ENCODE results near the gene TFDP2.

The TFDP2 gene

DNA sequence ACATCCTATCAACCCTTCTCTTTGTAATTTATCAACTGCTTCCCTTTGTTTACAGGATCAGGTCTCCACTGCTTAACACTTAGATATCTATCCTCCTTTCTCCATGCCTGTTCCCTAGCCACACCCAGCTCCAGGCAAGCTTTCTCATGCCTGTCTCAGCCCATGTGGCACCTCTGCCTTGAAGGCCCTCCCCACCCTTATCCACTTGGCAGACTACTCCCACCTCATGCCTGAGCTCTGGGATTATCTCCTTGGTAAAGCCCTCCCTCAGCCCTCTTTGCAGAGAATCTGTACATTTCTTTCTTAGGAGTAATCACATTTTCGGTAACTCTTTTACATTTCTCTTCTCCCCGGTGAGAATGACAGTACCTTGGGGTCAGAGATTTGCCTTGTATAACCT, 176.9 kb downstream of the TFDP2 start:
- TF ChIP-seq ISL1 (CRISPR knock-in tag; IDR thresholded peaks at IDR 0.05) = no peak
- no peak for TF ChIP-seq ZNF70 (CRISPR knock-in tag; IDR thresholded peaks at IDR 0.05)
- TF ChIP-seq ZNF565 (CRISPR knock-in tag; conservative IDR thresholded peaks at IDR 0.05; ENCODE audit: low read depth) = no peak
- no peak for TF ChIP-seq ARNTL (CRISPR knock-in tag; IDR thresholded peaks at IDR 0.05; ENCODE audit: borderline replicate concordance, low read depth)
- no peak for TF ChIP-seq SNAI2 (CRISPR knock-in tag; IDR thresholded peaks at IDR 0.05)
- TF ChIP-seq, protein P1, sequence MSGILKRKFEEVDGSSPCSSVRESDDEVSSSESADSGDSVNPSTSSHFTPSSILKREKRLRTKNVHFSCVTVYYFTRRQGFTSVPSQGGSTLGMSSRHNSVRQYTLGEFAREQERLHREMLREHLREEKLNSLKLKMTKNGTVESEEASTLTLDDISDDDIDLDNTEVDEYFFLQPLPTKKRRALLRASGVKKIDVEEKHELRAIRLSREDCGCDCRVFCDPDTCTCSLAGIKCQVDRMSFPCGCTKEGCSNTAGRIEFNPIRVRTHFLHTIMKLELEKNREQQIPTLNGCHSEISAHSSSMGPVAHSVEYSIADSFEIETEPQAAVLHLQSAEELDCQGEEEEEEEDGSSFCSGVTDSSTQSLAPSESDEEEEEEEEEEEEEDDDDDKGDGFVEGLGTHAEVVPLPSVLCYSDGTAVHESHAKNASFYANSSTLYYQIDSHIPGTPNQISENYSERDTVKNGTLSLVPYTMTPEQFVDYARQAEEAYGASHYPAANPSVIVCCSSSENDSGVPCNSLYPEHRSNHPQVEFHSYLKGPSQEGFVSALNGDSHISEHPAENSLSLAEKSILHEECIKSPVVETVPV (CRISPR knock-in tag; IDR thresholded peaks at IDR 0.05) = no peak
- no peak for TF ChIP-seq GLIS3 (CRISPR knock-in tag; IDR thresholded peaks at IDR 0.05)
- no peak for TF ChIP-seq TOX (CRISPR knock-in tag; IDR thresholded peaks at IDR 0.05; ENCODE audit: borderline replicate concordance)
- TF ChIP-seq, protein P2, sequence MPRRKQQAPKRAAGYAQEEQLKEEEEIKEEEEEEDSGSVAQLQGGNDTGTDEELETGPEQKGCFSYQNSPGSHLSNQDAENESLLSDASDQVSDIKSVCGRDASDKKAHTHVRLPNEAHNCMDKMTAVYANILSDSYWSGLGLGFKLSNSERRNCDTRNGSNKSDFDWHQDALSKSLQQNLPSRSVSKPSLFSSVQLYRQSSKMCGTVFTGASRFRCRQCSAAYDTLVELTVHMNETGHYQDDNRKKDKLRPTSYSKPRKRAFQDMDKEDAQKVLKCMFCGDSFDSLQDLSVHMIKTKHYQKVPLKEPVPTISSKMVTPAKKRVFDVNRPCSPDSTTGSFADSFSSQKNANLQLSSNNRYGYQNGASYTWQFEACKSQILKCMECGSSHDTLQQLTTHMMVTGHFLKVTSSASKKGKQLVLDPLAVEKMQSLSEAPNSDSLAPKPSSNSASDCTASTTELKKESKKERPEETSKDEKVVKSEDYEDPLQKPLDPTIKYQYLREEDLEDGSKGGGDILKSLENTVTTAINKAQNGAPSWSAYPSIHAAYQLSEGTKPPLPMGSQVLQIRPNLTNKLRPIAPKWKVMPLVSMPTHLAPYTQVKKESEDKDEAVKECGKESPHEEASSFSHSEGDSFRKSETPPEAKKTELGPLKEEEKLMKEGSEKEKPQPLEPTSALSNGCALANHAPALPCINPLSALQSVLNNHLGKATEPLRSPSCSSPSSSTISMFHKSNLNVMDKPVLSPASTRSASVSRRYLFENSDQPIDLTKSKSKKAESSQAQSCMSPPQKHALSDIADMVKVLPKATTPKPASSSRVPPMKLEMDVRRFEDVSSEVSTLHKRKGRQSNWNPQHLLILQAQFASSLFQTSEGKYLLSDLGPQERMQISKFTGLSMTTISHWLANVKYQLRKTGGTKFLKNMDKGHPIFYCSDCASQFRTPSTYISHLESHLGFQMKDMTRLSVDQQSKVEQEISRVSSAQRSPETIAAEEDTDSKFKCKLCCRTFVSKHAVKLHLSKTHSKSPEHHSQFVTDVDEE (CRISPR knock-in tag; IDR thresholded peaks at IDR 0.05) = no peak
- no peak for TF ChIP-seq ZFP3 (CRISPR knock-in tag; IDR thresholded peaks at IDR 0.05)
- no peak for TF ChIP-seq TCF4 (CRISPR knock-in tag; IDR thresholded peaks at IDR 0.05; ENCODE audit: borderline replicate concordance)
- TF ChIP-seq ESRRG (CRISPR knock-in tag; IDR thresholded peaks at IDR 0.05) = no peak
- TF ChIP-seq CSDC2 (CRISPR knock-in tag; IDR thresholded peaks at IDR 0.05) = no peak
- TF ChIP-seq, protein P3, sequence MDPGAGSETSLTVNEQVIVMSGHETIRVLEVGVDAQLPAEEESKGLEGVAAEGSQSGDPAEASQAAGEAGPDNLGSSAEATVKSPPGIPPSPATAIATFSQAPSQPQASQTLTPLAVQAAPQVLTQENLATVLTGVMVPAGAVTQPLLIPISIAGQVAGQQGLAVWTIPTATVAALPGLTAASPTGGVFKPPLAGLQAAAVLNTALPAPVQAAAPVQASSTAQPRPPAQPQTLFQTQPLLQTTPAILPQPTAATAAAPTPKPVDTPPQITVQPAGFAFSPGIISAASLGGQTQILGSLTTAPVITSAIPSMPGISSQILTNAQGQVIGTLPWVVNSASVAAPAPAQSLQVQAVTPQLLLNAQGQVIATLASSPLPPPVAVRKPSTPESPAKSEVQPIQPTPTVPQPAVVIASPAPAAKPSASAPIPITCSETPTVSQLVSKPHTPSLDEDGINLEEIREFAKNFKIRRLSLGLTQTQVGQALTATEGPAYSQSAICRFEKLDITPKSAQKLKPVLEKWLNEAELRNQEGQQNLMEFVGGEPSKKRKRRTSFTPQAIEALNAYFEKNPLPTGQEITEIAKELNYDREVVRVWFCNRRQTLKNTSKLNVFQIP (CRISPR knock-in tag; IDR thresholded peaks at IDR 0.05; ENCODE audit: borderline replicate concordance, low read depth) = no peak
- TF ChIP-seq, protein P4, sequence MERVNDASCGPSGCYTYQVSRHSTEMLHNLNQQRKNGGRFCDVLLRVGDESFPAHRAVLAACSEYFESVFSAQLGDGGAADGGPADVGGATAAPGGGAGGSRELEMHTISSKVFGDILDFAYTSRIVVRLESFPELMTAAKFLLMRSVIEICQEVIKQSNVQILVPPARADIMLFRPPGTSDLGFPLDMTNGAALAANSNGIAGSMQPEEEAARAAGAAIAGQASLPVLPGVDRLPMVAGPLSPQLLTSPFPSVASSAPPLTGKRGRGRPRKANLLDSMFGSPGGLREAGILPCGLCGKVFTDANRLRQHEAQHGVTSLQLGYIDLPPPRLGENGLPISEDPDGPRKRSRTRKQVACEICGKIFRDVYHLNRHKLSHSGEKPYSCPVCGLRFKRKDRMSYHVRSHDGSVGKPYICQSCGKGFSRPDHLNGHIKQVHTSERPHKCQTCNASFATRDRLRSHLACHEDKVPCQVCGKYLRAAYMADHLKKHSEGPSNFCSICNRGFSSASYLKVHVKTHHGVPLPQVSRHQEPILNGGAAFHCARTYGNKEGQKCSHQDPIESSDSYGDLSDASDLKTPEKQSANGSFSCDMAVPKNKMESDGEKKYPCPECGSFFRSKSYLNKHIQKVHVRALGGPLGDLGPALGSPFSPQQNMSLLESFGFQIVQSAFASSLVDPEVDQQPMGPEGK (CRISPR knock-in tag; IDR thresholded peaks at IDR 0.05; ENCODE audit: borderline replicate concordance) = no peak
- TF ChIP-seq, protein P5, sequence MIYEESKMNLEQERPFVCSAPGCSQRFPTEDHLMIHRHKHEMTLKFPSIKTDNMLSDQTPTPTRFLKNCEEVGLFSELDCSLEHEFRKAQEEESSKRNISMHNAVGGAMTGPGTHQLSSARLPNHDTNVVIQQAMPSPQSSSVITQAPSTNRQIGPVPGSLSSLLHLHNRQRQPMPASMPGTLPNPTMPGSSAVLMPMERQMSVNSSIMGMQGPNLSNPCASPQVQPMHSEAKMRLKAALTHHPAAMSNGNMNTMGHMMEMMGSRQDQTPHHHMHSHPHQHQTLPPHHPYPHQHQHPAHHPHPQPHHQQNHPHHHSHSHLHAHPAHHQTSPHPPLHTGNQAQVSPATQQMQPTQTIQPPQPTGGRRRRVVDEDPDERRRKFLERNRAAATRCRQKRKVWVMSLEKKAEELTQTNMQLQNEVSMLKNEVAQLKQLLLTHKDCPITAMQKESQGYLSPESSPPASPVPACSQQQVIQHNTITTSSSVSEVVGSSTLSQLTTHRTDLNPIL (CRISPR knock-in tag; IDR thresholded peaks at IDR 0.05; ENCODE audit: low read depth) = no peak
- TF ChIP-seq PPARA (CRISPR knock-in tag; IDR thresholded peaks at IDR 0.05; ENCODE audit: borderline replicate concordance) = no peak
- no peak for ATAC-seq

DNA sequence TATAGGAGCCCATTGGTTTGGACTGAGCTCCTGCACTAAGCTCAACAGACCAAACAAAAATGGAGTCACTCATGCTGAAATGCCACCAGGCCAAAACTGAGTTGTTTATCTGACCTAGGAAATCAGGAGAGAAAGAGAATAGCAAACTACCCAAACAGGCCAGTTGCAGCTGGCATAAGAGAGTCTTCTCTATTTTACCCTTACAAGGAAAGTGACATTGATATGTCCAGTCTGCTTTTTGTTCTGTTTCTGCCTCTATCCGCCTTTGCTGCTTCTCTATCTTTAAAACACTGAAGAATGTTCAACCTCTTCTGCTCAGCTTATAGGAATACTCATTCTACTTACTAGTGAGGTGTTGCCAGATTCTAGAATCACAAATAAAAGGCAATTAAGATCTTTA, 177.8 kb downstream of the TFDP2 start:
- no peak for ATAC-seq
- TF ChIP-seq SNAI2 (CRISPR knock-in tag; IDR thresholded peaks at IDR 0.05) (no peak), OSR1 (CRISPR knock-in tag; IDR thresholded peaks at IDR 0.05) (no peak), GLIS3 (CRISPR knock-in tag; IDR thresholded peaks at IDR 0.05) (no peak), TCF4 (CRISPR knock-in tag; IDR thresholded peaks at IDR 0.05; ENCODE audit: borderline replicate concordance) (no peak), ISL1 (CRISPR knock-in tag; IDR thresholded peaks at IDR 0.05) (no peak), ZNF565 (CRISPR knock-in tag; conservative IDR thresholded peaks at IDR 0.05; ENCODE audit: low read depth) (no peak), ESRRG (CRISPR knock-in tag; IDR thresholded peaks at IDR 0.05) (no peak), ZNF70 (CRISPR knock-in tag; IDR thresholded peaks at IDR 0.05) (no peak), ZFP3 (CRISPR knock-in tag; IDR thresholded peaks at IDR 0.05) (no peak)
- TF ChIP-seq, protein P2 (CRISPR knock-in tag; IDR thresholded peaks at IDR 0.05) = no peak
- TF ChIP-seq, protein P4 (CRISPR knock-in tag; IDR thresholded peaks at IDR 0.05; ENCODE audit: borderline replicate concordance) = no peak
